NCI-H524 treated with DMSO at 0.1 percent for 48 hours (cell line): ENCODE results near the gene KRT85.

Experiments used
- DNase-seq: peaks from one replicate; lab custom pipeline; 2025; lab: John Stamatoyannopoulos, UW

Gene KRT85

DNA sequence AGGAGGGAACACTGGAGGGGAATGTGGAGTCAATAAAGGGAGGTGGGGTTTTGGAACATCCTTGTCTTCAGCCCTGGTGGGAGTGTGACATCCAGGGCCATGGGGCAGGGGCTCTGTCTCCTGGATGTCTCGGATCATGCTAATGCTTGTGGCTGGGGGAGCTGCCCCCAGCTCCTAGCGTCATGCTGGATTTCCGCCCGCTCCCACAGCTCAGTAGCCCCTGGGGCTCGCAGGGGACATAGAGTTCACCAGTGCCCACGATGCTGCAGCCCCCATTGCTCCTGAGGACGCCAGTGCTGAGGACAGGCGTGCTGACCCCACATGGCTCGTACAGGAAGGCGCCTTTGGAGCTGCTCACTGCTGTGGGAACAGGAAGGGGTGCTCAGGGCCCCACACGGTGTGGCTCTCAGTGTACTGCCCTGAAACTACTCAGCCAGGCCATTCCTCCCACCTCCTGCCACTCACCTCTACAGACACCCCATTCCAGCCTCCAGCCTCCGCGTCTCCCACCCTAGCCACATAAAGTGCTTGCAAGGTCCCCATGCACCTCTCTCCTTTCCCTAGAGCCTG is 27.6 kb upstream of the KRT85 start:
- DNase-seq, result no peak

GRCh38 chr12:52392465-52393007 is 25.3 kb upstream of the KRT85 start:
- no peak for DNase-seq

GRCh38 chr12:52391618-52392002 is 24.3 kb upstream of the KRT85 start:
- DNase-seq, result peak; percentile 67

- no peak for DNase-seq
Measured at GRCh38 chr12:52390739-52391617, 23.7 kb upstream of the KRT85 start.

DNA sequence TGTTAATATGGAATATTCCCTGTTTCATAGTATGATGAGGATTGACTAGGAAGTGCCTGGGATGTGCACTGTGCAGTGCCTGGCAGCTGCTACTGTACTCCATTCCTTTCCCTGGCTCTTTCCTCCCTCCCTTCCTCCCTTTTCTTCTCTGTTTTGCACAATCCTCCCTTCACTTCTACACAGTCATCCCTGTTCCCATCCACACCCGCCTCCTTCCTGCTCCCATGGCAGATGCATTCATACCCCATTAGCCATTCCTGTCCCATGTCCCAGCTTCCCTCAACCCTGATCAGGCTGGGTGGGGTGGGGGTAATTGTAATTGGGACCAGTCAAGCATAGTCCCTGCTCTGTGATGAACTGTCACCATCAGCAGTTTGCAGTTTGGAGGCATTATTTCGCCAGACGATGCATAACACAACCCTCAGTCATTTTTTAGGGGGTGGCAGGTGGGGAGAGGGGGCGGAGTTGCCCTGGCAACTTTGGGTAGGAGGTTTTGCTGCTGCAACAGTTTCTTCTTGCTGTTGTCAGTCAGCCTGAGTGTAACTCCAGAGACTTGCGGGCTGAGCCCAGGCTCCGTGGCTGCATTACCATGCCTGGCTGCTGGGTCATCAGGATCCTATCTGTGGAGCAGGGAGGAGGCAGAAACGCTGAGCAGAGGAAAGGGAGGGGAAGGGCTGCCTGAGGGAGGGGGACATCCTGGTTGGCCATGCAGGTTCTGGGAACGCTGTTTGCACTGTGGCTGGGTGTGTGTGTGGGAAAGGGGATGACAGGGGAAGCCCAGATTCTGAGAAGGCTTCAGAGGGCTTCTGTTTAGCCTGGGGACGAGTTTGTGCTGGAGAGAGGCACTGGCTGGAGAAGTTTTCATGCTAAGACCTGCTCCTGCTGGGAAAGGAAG is 22.3 kb upstream of the KRT85 start:
- no peak for DNase-seq

GRCh38 chr12:52387859-52388258 is 20.6 kb upstream of the KRT85 start:
- no peak for DNase-seq

GRCh38 chr12:52385226-52385702 is 18.0 kb upstream of the KRT85 start, which contains the start of gene KRT84:
Gene KRT84 (minus strand): TSS chr12:52385652. CDS start chr12:52385585, 67 bp downstream.
- DNase-seq, result no peak

GRCh38 chr12:52383331-52383730 is 16.1 kb upstream of the KRT85 start:
- no peak for DNase-seq

- no peak for DNase-seq
Measured at GRCh38 chr12:52382854-52383253, 15.6 kb upstream of the KRT85 start.

DNA sequence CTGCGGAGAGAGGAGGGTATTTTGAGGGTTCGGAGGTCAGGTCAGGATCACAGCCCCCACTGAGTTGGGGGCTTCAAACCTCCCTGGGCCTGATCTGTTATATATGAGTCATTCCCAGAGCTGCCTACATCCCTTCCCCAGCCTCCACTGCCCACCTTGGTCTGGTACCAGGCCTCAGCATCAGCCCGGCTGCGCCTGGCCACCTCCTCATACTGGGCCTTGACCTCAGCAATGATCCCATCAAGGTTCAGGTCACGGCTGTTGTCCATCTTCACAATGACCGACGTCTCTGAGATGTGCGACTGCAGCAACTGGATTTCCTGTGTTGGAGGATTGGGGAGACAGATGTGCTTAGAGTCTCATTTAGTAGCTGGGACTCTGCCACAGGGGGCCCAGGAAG is 13.9 kb upstream of the KRT85 start:
- no peak for DNase-seq

- DNase-seq, result no peak
Measured at GRCh38 chr12:52380271-52380694, 13.0 kb upstream of the KRT85 start.

- DNase-seq, result no peak
Measured at GRCh38 chr12:52379536-52379935, 12.3 kb upstream of the KRT85 start.

- no peak for DNase-seq
Measured at GRCh38 chr12:52378091-52378490, 10.8 kb upstream of the KRT85 start.

GRCh38 chr12:52377266-52377665 is 10.0 kb upstream of the KRT85 start:
- no peak for DNase-seq

GRCh38 chr12:52372216-52373154 is 5.2 kb upstream of the KRT85 start:
- peak; percentile 19 for DNase-seq

DNA sequence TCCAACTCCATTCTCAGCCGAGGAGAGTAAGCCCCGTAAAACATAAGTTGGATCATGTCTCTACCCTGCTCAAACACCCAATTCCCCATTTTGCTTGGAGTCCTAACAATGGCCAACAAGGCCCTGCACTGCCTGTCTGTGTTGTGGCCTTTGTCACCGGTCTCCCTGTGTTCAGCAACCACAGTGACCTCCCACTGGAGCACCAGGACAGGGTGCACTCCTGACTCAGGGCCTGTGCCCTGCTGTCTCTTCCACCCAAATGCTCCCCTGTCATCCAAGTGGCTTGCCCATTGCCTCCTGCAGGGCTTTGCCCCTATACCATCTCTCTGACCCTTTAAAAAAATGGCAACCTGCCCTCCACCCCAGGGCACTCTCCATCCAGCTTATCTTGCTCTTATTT is 4.4 kb upstream of the KRT85 start:
- DNase-seq, result no peak

DNA sequence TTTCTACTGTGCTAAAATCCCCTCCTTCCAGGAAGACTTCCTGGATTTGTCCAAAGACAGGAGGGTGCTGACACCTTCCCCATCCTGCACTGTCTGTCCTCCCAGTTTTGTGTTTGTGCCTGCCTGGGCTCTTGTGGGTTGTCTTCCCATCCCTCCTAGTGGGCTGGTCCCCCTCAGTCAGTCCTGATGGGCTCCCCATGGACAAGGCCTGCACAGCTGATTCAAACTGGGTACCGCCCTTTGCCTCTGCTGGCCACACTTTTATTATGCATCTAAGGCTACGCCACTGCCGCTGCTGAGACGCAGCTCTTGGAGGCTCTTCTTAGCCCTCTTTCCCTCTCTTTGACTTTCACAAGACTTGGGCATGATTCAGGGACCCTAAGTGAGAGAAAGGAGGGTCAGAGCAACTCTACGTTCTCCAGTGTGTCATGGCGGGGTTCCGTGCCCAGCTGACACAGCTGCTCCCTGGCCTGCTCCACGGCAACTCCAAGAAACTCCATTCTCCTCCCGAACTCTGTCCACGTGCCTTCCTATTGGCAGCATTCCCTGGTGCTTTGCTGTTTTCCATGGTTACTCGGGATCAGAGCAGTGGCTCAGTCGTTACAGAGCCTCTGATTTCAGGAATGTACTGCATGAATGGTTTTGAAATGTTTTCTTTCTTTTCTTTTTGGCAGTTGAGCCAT is 3.8 kb upstream of the KRT85 start:
- DNase-seq, result no peak

- no peak for DNase-seq
Measured at GRCh38 chr12:52369809-52370208, 2.5 kb upstream of the KRT85 start.

GRCh38 chr12:52369211-52369610 is 1.9 kb upstream of the KRT85 start:
- no peak for DNase-seq

- DNase-seq, result no peak
Measured at GRCh38 chr12:52368508-52368907, 1.2 kb upstream of the KRT85 start.
